Right cardiac atrium (tissue), 5 donors: ENCODE results near the gene LPXN. TPM values are rescaled to one million over a fixed set of nuclear protein-coding genes. Genes with fewer than 3 reads are reported as not detected.
"Not testable (repeated sequence)": the region's sequence is repeated elsewhere in the genome, so short reads cannot be mapped to it uniquely, and the experiment has no call there.

Experiments used
- ATAC-seq, 2 donors: fragments of 200-7000 bp; cut with Tn5 transposase; one replicate each; pipeline versions ENCODE4 v1.8.0 to v1.9.1; 2020; ENCODE audit warnings: moderate library complexity in 2 of 2, mild to moderate bottlenecking in 1 of 2
- DNase-seq, 3 donors: peaks; one replicate each; pipeline ENCODE4 v3.0.0-alpha.2; 2020
- H3K27ac ChIP-seq: one replicate; pipeline ENCODE4 v1.5.1; 2013; ENCODE audit warnings: mild to moderate bottlenecking, low read length, control low read depth, moderate library complexity
- H3K27me3 ChIP-seq: one replicate; pipeline ENCODE4 v1.6.1; 2013; ENCODE audit not compliant: control insufficient read depth, insufficient read depth
- H3K4me1 ChIP-seq: one replicate; pipeline ENCODE4 v1.6.1; 2013; ENCODE audit warnings: low read length; ENCODE audit not compliant: control insufficient read depth, insufficient read depth
- H3K4me3 ChIP-seq: one replicate; pipeline ENCODE4 v1.5.1; 2013; ENCODE audit warnings: low read length, control low read depth
- H3K9me3 ChIP-seq: one replicate; pipeline ENCODE4 v1.6.1; 2013; ENCODE audit warnings: low read length; ENCODE audit not compliant: control insufficient read depth
- WGBS: extraction: QIAGEN DNeasy Blood & Tissue Kit; methylation state at CpG from one replicate; pipeline ENCODE4 v1.1.7; 2013; 5-methylcytosine and 5-hydroxymethylcytosine counted together
- intact Hi-C, 4 donors: fragments of 100-400 bp; cut with DNase I; formaldehyde crosslinking; loops; one replicate each; pipeline versions ENCODE4 v1.11.0 to v1.14.0; 2022 to 2023
- polyA plus RNA-seq: library from polyadenylated mRNA; stranded (reverse); fragments of 200-250 nt; gene quantifications from one replicate; pipeline ENCODE4 v1.2.3, GENCODE V29; 2013
- total RNA-seq, 4 donors: library from RNA; stranded (reverse); fragmentation: NEBNext Ultra II Directional; extraction: Animal tissue kit (Norgen Biotek cat#: 25700); gene quantifications; one replicate each; pipeline ENCODE4 v1.2.1, GENCODE V29; 2021
- donor health status: healthy with polysubstance abuse.
- donor health status: DM: no; HTN: yes; CAD: no.
- donor health status: DM: no; HTN: no; CAD: no.
- donor health status: DM: no; HTN: yes; CAD: no; lungs with severe emphysema.
- donor health status: DM: yes; HTN: yes; CAD: no.

Gene LPXN
- total and polyA plus RNA-seq, 5 donors, result 3.0 to 7.1 (median 5.8) TPM

- ATAC-seq (peak; percentile 78 to 79), DNase-seq (peak; percentile 94 to 97 (median 96))
- WGBS, result under 1% methylated on average over 78 of the region's 78 CpGs
- peak overlapping the region; percentile 98 for H3K27ac ChIP-seq
- peak overlapping the region; percentile 87 for H3K4me3 ChIP-seq
- H3K4me1 ChIP-seq, result peaks cover 2% of the 10 kb centered on the region
- H3K9me3 ChIP-seq, result no peaks in the 10 kb centered on the region
- intact Hi-C loops, result loop anchor here in 3 of 4 donors (10.0 kb wide), 1 partner anchor 95 kb away; no protein-coding TSS in a partner anchor
- no peaks in the 10 kb centered on the region for H3K27me3 ChIP-seq
Observed at GRCh38 chr11:58579192-58580129, 3.8 kb upstream of the LPXN start.

GRCh38 chr11:58578635-58579191 lies 3.1 kb upstream of the LPXN start, which contains the start of gene ZFP91:
Gene ZFP91 (plus strand): TSS chr11:58579063. CDS start chr11:58579282, 219 bp downstream.
- ATAC-seq (peak; percentile 92 to 93), DNase-seq (peak; percentile 98 to 99 (median 99))
- WGBS, result under 1% methylated on average over 51 of the region's 51 CpGs
- Histone ChIP-seq H3K27ac (peak within 1 kb of the TSS; percentile 100), H3K4me3 (peak within 1 kb of the TSS; percentile 87), H3K27me3 (no peaks in the 10 kb centered on the region), H3K9me3 (no peaks in the 10 kb centered on the region), H3K4me1 (peaks cover 2% of the 10 kb centered on the region)
- intact Hi-C loops, result loop anchor here in 3 of 4 donors (10.0 kb wide), 1 partner anchor 96 kb away; no protein-coding TSS in a partner anchor

- Histone ChIP-seq H3K27me3 (no peaks in the 10 kb centered on the region), H3K4me1 (peaks cover 2% of the 10 kb centered on the region), H3K4me3 (peak overlapping the region; percentile 87), H3K27ac (peak overlapping the region; percentile 100), H3K9me3 (no peaks in the 10 kb centered on the region)
- intact Hi-C loops, result loop anchor here in 3 of 4 donors (10.0 kb wide), 1 partner anchor 97 kb away; no protein-coding TSS in a partner anchor
- peak; percentile 96 to 97 (median 97) for DNase-seq
- WGBS, result under 1% methylated on average over 33 of the region's 33 CpGs
- peak; percentile 87 to 88 for ATAC-seq
Observed at GRCh38 chr11:58578136-58578634, 2.5 kb upstream of the LPXN start.

GRCh38 chr11:58577555-58578135 lies 2.0 kb upstream of the LPXN start:
- peak overlapping the region; percentile 100 for H3K27ac ChIP-seq
- ATAC-seq, result peak in 1 of 2 donors; percentile 1
- peak; percentile 49 to 77 (median 76) for DNase-seq
- peaks cover 2% of the 10 kb centered on the region for H3K4me1 ChIP-seq
- H3K4me3 ChIP-seq, result peak overlapping the region; percentile 87
- H3K9me3 ChIP-seq, result no peaks in the 10 kb centered on the region
- intact Hi-C loops, result loop anchor here in 3 of 4 donors (10.0 kb wide), 1 partner anchor 97 kb away; no protein-coding TSS in a partner anchor
- under 1% methylated on average over 21 of the region's 21 CpGs for WGBS
- no peaks in the 10 kb centered on the region for H3K27me3 ChIP-seq

- H3K4me1 ChIP-seq, result peaks cover 2% of the 10 kb centered on the region
- H3K27ac ChIP-seq, result peak overlapping the region; percentile 42
- DNase-seq (no peak), ATAC-seq (no peak)
- peak overlapping the region; percentile 87 for H3K4me3 ChIP-seq
- H3K27me3 ChIP-seq, result no peaks in the 10 kb centered on the region
- no peaks in the 10 kb centered on the region for H3K9me3 ChIP-seq
- intact Hi-C loops, result loop anchor here in 3 of 4 donors (10.0 kb wide), 1 partner anchor 98 kb away; no protein-coding TSS in a partner anchor
- 36% methylated on average over 4 of the region's 4 CpGs for WGBS
Observed at GRCh38 chr11:58576887-58577471, 1.3 kb upstream of the LPXN start.

- intact Hi-C loops, result loop anchor here in 3 of 4 donors (10.0 kb wide), 1 partner anchor 100 kb away; no protein-coding TSS in a partner anchor
- no peak overlapping the region for H3K4me3 ChIP-seq
- H3K27me3 ChIP-seq, result no peaks in the 10 kb centered on the region
- no peak for ATAC-seq
- DNase-seq, result no peak
- H3K9me3 ChIP-seq, result no peaks in the 10 kb centered on the region
- H3K4me1 ChIP-seq, result no peaks in the 10 kb centered on the region
- no peak overlapping the region for H3K27ac ChIP-seq
Observed at GRCh38 chr11:58574881-58575280, 775 bp downstream of the LPXN start.

- DNase-seq (peak; percentile 67 to 72 (median 69)), ATAC-seq (peak in 1 of 2 donors; percentile 8)
- H3K4me3 ChIP-seq, result no peak overlapping the region
- 32% methylated on average over 4 of the region's 4 CpGs for WGBS
- intact Hi-C loops, result loop anchor here in 3 of 4 donors (10.0 kb wide), 1 partner anchor 101 kb away; no protein-coding TSS in a partner anchor
- no peaks in the 10 kb centered on the region for H3K27me3 ChIP-seq
- no peak overlapping the region for H3K27ac ChIP-seq
- H3K9me3 ChIP-seq, result no peaks in the 10 kb centered on the region
- no peaks in the 10 kb centered on the region for H3K4me1 ChIP-seq
Observed at GRCh38 chr11:58573451-58574104, 2.1 kb downstream of the LPXN start.

GRCh38 chr11:58572906-58573305 lies 2.8 kb downstream of the LPXN start:
- not testable (repeated sequence) for H3K4me1 ChIP-seq, H3K27ac ChIP-seq, H3K4me3 ChIP-seq, H3K27me3 ChIP-seq, H3K9me3 ChIP-seq, DNase-seq, ATAC-seq
- intact Hi-C loops, result loop anchor here in 3 of 4 donors (10.0 kb wide), 1 partner anchor 102 kb away; no protein-coding TSS in a partner anchor
- 92% methylated on average over 14 of the region's 14 CpGs for WGBS

- Histone ChIP-seq H3K9me3 (no peaks in the 10 kb centered on the region), H3K27me3 (no peaks in the 10 kb centered on the region), H3K27ac (no peak overlapping the region), H3K4me1 (no peaks in the 10 kb centered on the region), H3K4me3 (no peak overlapping the region)
- WGBS, result 59% methylated on average over 4 of the region's 4 CpGs
- ATAC-seq (peak; percentile 41 to 71), DNase-seq (peak; percentile 41 to 68 (median 60))
- intact Hi-C loops, result no loop called here
Observed at GRCh38 chr11:58567889-58568512, 7.7 kb downstream of the LPXN start.
